OCI-LY1 (cell line): ENCODE measurements around the gene SRPRB.

ENCODE experiments used
- H2AFZ ChIP-seq: fragments of 200-600 bp; sonication (generic), shearing (Covaris generic); 2 replicates; pipeline ENCODE4 v1.6.0; 2014; ENCODE audit warnings: antibody characterized with exemption, mild to moderate bottlenecking, low read length
- H3F3A ChIP-seq: fragments of 200-600 bp; sonication (generic), shearing (Covaris generic); 2 replicates; pipeline ENCODE4 v1.6.0; 2014; ENCODE audit warnings: mild to moderate bottlenecking, antibody characterized with exemption, low read length, moderate library complexity; ENCODE audit not compliant: insufficient read depth
- H3K27ac ChIP-seq: fragments of 200-600 bp; sonication (generic); 2 replicates; pipeline ENCODE4 v1.5.1; 2014; ENCODE audit warnings: low read length, mixed run types, mild to moderate bottlenecking, low read depth; ENCODE audit not compliant: poor library complexity, severe bottlenecking
- H3K27me3 ChIP-seq: fragments of 200-600 bp; sonication (generic); 2 replicates; pipeline ENCODE4 v1.6.0; 2014; ENCODE audit warnings: antibody characterized with exemption, mild to moderate bottlenecking, low read length, moderate library complexity; ENCODE audit not compliant: insufficient read depth
- H3K36me3 ChIP-seq: fragments of 200-600 bp; sonication (generic); 2 replicates; pipeline ENCODE4 v1.6.1; 2014; ENCODE audit warnings: mild to moderate bottlenecking, antibody characterized with exemption, low read length, moderate library complexity, mixed read lengths; ENCODE audit not compliant: insufficient read depth
- H3K4me1 ChIP-seq: fragments of 200-600 bp; sonication (generic); 2 replicates; pipeline ENCODE4 v1.5.1; 2014; ENCODE audit warnings: mild to moderate bottlenecking, low read length, moderate library complexity; ENCODE audit not compliant: insufficient read depth, severe bottlenecking
- H3K4me2 ChIP-seq: fragments of 200-600 bp; sonication (generic), shearing (Covaris generic); 2 replicates; pipeline ENCODE4 v1.6.1; 2014; ENCODE audit warnings: low read length
- H3K4me3 ChIP-seq: fragments of 200-600 bp; sonication (generic); 2 replicates; pipeline ENCODE4 v1.5.1; 2014; ENCODE audit warnings: low read length, low read depth, mild to moderate bottlenecking, mixed read lengths; ENCODE audit not compliant: poor library complexity, severe bottlenecking
- H3K79me2 ChIP-seq: fragments of 200-600 bp; shearing (Covaris generic); 2 replicates; pipeline ENCODE4 v1.6.1; 2016; ENCODE audit warnings: mixed run types, low read length, mixed read lengths; ENCODE audit not compliant: insufficient read depth
- H3K9ac ChIP-seq: fragments of 200-600 bp; sonication (generic), shearing (Covaris generic); 2 replicates; pipeline ENCODE4 v1.6.1; 2014; ENCODE audit warnings: mild to moderate bottlenecking, low read length, mixed read lengths
- H3K9me2 ChIP-seq: fragments of 200-600 bp; sonication (generic), shearing (Covaris generic); 2 replicates; pipeline ENCODE4 v1.6.1; 2014; ENCODE audit warnings: low read depth, mild to moderate bottlenecking, low read length, mixed read lengths
- H3K9me3 ChIP-seq: fragments of 200-600 bp; shearing (Covaris generic); 2 replicates; pipeline ENCODE4 v1.6.1; 2014; ENCODE audit warnings: low read length, mixed read lengths
- H4K20me1 ChIP-seq: fragments of 200-600 bp; sonication (generic), shearing (Covaris generic); 2 replicates; pipeline ENCODE4 v1.6.0; 2016; ENCODE audit warnings: mild to moderate bottlenecking, low read length; ENCODE audit not compliant: insufficient read depth
- CTCF ChIP-seq: fragments of 200-600 bp; sonication (generic), shearing (Covaris generic); IDR thresholded peaks from 2 replicates; pipeline ENCODE4 v1.5.1; 2017; ENCODE audit warnings: mild to moderate bottlenecking, antibody characterized with exemption, low read length, moderate library complexity, mixed read lengths
- EZH2 ChIP-seq: fragments of 200-600 bp; sonication (generic), shearing (Covaris generic); IDR thresholded peaks from 2 replicates; pipeline ENCODE4 v1.8.0; 2017; ENCODE audit warnings: borderline replicate concordance, mixed run types, mild to moderate bottlenecking, antibody characterized with exemption, low read length, moderate library complexity, mixed read lengths

SRPRB gene

DNA sequence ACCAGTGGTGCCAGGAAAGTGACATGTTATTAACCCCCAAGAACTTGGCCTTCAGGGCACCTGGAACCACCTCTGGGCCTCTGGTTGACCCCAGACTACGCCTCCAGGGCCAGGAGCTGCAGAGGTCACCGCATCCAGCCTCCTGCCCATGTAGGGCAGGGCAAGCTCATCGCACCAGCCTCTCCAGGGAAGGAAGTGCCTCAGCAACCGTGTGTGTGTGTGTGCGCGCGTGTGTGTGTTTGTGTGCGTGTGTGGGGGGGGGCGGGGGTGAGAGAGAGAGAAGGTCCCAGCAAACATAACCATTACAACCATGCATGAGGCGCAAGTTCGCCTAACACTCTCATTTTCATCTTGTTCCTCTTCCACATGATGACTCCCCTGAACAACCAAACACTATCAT is 58.3 kb downstream of the SRPRB start:
- no peak overlapping the region for H2AFZ ChIP-seq
- no peaks in the 10 kb centered on the region for H4K20me1 ChIP-seq

GRCh38 chr3:133864616-133865015 is 59.0 kb downstream of the SRPRB start:
- H3K27me3 ChIP-seq = no peaks in the 10 kb centered on the region
- no peaks in the 10 kb centered on the region for H3K79me2 ChIP-seq
- no peak for TF ChIP-seq CTCF
- no peak for TF ChIP-seq EZH2
- H3K4me2 ChIP-seq = no peak overlapping the region
- no peaks in the 10 kb centered on the region for H3K9me2 ChIP-seq
- no peaks in the 10 kb centered on the region for H4K20me1 ChIP-seq
- no peak overlapping the region for H3K4me3 ChIP-seq
- no peaks in the 10 kb centered on the region for H3K4me1 ChIP-seq
- no peaks in the 10 kb centered on the region for H3K9me3 ChIP-seq
- no peak overlapping the region for H3K27ac ChIP-seq
- H2AFZ ChIP-seq = no peak overlapping the region
- H3K36me3 ChIP-seq = no peaks in the 10 kb centered on the region
- H3F3A ChIP-seq = no peaks in the 10 kb centered on the region
- H3K9ac ChIP-seq = no peak overlapping the region

More for the DNA sequence above, 58.3 kb downstream of the SRPRB start:
- Histone ChIP-seq H3K9ac (no peak overlapping the region), H3K27me3 (no peaks in the 10 kb centered on the region), H3F3A (no peaks in the 10 kb centered on the region), H3K4me3 (no peak overlapping the region), H3K4me2 (no peak overlapping the region), H3K79me2 (no peaks in the 10 kb centered on the region), H3K4me1 (no peaks in the 10 kb centered on the region), H3K9me3 (no peaks in the 10 kb centered on the region), H3K27ac (no peak overlapping the region), H3K36me3 (no peaks in the 10 kb centered on the region), H3K9me2 (no peaks in the 10 kb centered on the region)
- TF ChIP-seq CTCF (no peak), EZH2 (no peak)

- no peak overlapping the region for H3K4me2 ChIP-seq
- H3K9me3 ChIP-seq = no peaks in the 10 kb centered on the region
- no peak overlapping the region for H3K4me3 ChIP-seq
- no peaks in the 10 kb centered on the region for H3K9me2 ChIP-seq
- no peaks in the 10 kb centered on the region for H3K79me2 ChIP-seq
- TF ChIP-seq CTCF = no peak; the same call in 1 of the 2 replicates
- TF ChIP-seq EZH2 = no peak
- no peaks in the 10 kb centered on the region for H3K36me3 ChIP-seq
- no peak overlapping the region for H2AFZ ChIP-seq
- H3K27me3 ChIP-seq = no peaks in the 10 kb centered on the region
- H3K27ac ChIP-seq = no peak overlapping the region
- H3F3A ChIP-seq = no peaks in the 10 kb centered on the region
- no peaks in the 10 kb centered on the region for H3K4me1 ChIP-seq
- H4K20me1 ChIP-seq = no peaks in the 10 kb centered on the region
- no peak overlapping the region for H3K9ac ChIP-seq
Observed at GRCh38 chr3:133865136-133865855, 59.7 kb downstream of the SRPRB start.
